ENCODE measurements around the gene TRIOBP.

Gene TRIOBP

DNA sequence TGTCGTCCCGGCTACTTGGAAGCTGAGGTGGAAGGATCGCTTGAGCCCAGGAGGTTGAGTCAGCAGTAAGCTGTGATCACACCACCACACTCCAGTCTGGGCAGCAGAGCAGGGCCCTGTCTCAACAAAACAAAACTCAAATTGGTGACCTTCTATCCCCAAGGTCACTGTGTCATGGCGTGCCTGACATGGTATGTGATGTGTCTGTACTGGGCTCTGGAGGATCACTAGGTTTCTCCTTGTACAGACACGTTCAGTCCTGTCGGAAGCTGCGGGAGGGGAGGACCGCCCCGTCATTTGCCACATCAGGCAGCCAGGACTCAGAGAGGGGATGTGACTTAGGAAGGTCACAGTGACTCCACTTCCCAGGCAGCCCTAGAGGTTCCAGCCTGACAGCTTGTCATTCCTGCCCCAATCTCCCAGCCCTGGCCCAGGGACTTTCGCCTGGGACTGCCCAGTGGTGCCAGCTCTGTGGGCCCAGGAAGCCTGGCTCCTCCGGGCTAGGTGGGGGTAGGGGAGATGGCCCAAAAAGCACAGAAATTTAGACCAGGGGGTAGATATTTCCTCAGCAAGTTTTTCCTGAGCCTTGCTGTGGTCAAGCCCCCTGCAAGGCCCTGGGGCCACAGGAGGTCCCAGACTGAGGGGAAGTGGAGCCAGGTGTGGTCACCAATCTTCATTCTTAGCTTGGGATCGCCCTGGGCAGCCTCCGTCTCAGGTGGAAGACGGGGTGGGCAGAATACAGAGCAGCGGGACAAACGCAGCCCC is 53.2 kb downstream of the TRIOBP start:
- peaks cover 17% of the 10 kb centered on the region for H3K36me3 ChIP-seq (ENCODE audit: insufficient read depth, low read depth, low read length)
- H3K4me1 ChIP-seq (ENCODE audit: insufficient read depth, low read length) = peaks cover 9% of the 10 kb centered on the region; the same call in 1 of the 2 replicates
- H3K9ac ChIP-seq (ENCODE audit: low read depth, low read length) = no peak overlapping the region; the same call in 1 of the 2 replicates

GRCh38 chr22:37750596-37751162 is 53.8 kb downstream of the TRIOBP start:
- peaks cover 9% of the 10 kb centered on the region; the same call in 1 of the 2 replicates for H3K4me1 ChIP-seq (ENCODE audit: insufficient read depth, low read length)
- H3K9me3 ChIP-seq (ENCODE audit: insufficient read depth, low read depth, low read length) = no peaks in the 10 kb centered on the region
- no peak overlapping the region for H3K9ac ChIP-seq (ENCODE audit: low read depth, low read length)
- no peak overlapping the region for H3K27ac ChIP-seq (ENCODE audit: low read length)
- H3K4me3 ChIP-seq (ENCODE audit: low read length) = no peak overlapping the region
- H3K36me3 ChIP-seq (ENCODE audit: insufficient read depth, low read depth, low read length) = peaks cover 24% of the 10 kb centered on the region
- peaks cover 6% of the 10 kb centered on the region; the same call in 1 of the 2 replicates for H3K27me3 ChIP-seq (ENCODE audit: insufficient read depth, low read length)

More for the DNA sequence above, 53.2 kb downstream of the TRIOBP start:
- peaks cover 10% of the 10 kb centered on the region; the same call in 1 of the 2 replicates for H3K27me3 ChIP-seq (ENCODE audit: insufficient read depth, low read length)
- H3K9me3 ChIP-seq (ENCODE audit: insufficient read depth, low read depth, low read length) = no peaks in the 10 kb centered on the region
- H3K27ac ChIP-seq (ENCODE audit: low read length) = no peak overlapping the region
- H3K4me3 ChIP-seq (ENCODE audit: low read length) = no peak overlapping the region

- Histone ChIP-seq H3K27me3 (ENCODE audit: insufficient read depth, low read length) (peaks cover 6% of the 10 kb centered on the region; the same call in 1 of the 2 replicates), H3K9ac (ENCODE audit: low read depth, low read length) (no peak overlapping the region), H3K4me1 (ENCODE audit: insufficient read depth, low read length) (peaks cover 9% of the 10 kb centered on the region; the same call in 1 of the 2 replicates), H3K36me3 (ENCODE audit: insufficient read depth, low read depth, low read length) (peaks cover 31% of the 10 kb centered on the region), H3K9me3 (ENCODE audit: insufficient read depth, low read depth, low read length) (no peaks in the 10 kb centered on the region), H3K27ac (ENCODE audit: low read length) (no peak overlapping the region), H3K4me3 (ENCODE audit: low read length) (no peak overlapping the region)
Observed at GRCh38 chr22:37751449-37752188, 54.8 kb downstream of the TRIOBP start.

- Histone ChIP-seq H3K36me3 (ENCODE audit: insufficient read depth, low read depth, low read length) (peaks cover 39% of the 10 kb centered on the region), H3K27me3 (ENCODE audit: insufficient read depth, low read length) (peaks cover 6% of the 10 kb centered on the region; the same call in 1 of the 2 replicates), H3K4me1 (ENCODE audit: insufficient read depth, low read length) (peaks cover 8% of the 10 kb centered on the region; the same call in 1 of the 2 replicates), H3K27ac (ENCODE audit: low read length) (no peak overlapping the region), H3K9ac (ENCODE audit: low read depth, low read length) (no peak overlapping the region), H3K4me3 (ENCODE audit: low read length) (no peak overlapping the region), H3K9me3 (ENCODE audit: insufficient read depth, low read depth, low read length) (no peaks in the 10 kb centered on the region)
Observed at GRCh38 chr22:37752189-37753087, 55.6 kb downstream of the TRIOBP start.

GRCh38 chr22:37753746-37754145 is 56.9 kb downstream of the TRIOBP start:
- Histone ChIP-seq H3K27ac (ENCODE audit: low read length) (no peak overlapping the region), H3K4me1 (ENCODE audit: insufficient read depth, low read length) (0 out of 2 replicates have a peak, but pooled peaks cover 4% of the 10 kb centered on the region), H3K36me3 (ENCODE audit: insufficient read depth, low read depth, low read length) (peaks cover 48% of the 10 kb centered on the region)

GRCh38 chr22:37757663-37758062 is 60.8 kb downstream of the TRIOBP start:
- H3K4me1 ChIP-seq (ENCODE audit: insufficient read depth, low read length) = no peaks in the 10 kb centered on the region
- H3K27me3 ChIP-seq (ENCODE audit: insufficient read depth, low read length) = no peaks in the 10 kb centered on the region
- no peak overlapping the region for H3K9ac ChIP-seq (ENCODE audit: low read depth, low read length)
- peaks cover 61% of the 10 kb centered on the region for H3K36me3 ChIP-seq (ENCODE audit: insufficient read depth, low read depth, low read length)
- H3K27ac ChIP-seq (ENCODE audit: low read length) = no peak overlapping the region
- no peaks in the 10 kb centered on the region for H3K9me3 ChIP-seq (ENCODE audit: insufficient read depth, low read depth, low read length)
- H3K4me3 ChIP-seq (ENCODE audit: low read length) = no peak overlapping the region

More at GRCh38 chr22:37753746-37754145, 56.9 kb downstream of the TRIOBP start:
- H3K9ac ChIP-seq (ENCODE audit: low read depth, low read length) = no peak overlapping the region
- H3K27me3 ChIP-seq (ENCODE audit: insufficient read depth, low read length) = no peaks in the 10 kb centered on the region; the same call in 1 of the 2 replicates
- H3K9me3 ChIP-seq (ENCODE audit: insufficient read depth, low read depth, low read length) = no peaks in the 10 kb centered on the region
- no peak overlapping the region for H3K4me3 ChIP-seq (ENCODE audit: low read length)

DNA sequence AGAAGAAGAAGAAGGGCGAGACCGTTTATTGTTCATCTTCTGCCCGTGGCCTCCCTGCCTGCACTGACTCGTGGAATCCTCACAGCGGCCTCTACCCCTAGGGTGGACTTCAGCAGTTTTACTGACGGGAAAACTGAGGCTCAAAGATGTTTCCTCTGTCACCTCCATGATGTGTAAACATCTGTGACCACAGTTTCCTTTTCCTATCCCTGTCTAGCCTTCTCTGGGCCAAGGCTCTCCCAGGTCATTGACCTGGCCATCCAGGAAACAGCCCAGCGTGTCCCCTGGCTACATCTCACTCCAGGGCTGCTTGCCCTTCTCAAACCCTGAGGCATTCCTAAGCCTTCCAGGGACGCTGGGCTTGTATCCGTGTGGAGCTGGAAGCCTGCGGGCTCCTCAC is 61.8 kb downstream of the TRIOBP start:
- Histone ChIP-seq H3K4me1 (ENCODE audit: insufficient read depth, low read length) (no peaks in the 10 kb centered on the region), H3K27ac (ENCODE audit: low read length) (no peak overlapping the region), H3K9ac (ENCODE audit: low read depth, low read length) (no peak overlapping the region), H3K4me3 (ENCODE audit: low read length) (no peak overlapping the region), H3K27me3 (ENCODE audit: insufficient read depth, low read length) (no peaks in the 10 kb centered on the region), H3K36me3 (ENCODE audit: insufficient read depth, low read depth, low read length) (peaks cover 57% of the 10 kb centered on the region), H3K9me3 (ENCODE audit: insufficient read depth, low read depth, low read length) (no peaks in the 10 kb centered on the region)

DNA sequence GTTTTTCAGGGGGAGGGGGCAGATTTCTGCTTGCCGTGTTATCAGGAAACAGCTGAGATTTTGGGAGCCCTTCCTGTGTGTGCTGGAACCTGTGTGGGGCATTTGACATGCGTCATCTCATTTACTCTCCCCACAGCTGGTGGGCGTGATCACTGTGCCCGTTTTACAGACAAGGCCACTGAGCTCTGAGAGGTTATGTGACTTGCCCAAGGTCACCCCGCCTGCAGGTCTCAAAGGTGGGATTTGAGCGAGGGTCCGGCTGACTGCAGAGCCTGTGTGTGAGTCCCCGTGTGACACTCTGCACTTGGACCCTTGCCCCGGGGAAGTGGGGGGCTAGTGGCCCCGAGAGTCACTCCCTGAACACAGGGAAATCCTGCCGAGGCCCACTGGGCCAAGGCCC is 62.4 kb downstream of the TRIOBP start:
- Histone ChIP-seq H3K36me3 (ENCODE audit: insufficient read depth, low read depth, low read length) (peaks cover 56% of the 10 kb centered on the region), H3K4me1 (ENCODE audit: insufficient read depth, low read length) (no peaks in the 10 kb centered on the region), H3K4me3 (ENCODE audit: low read length) (no peak overlapping the region), H3K9me3 (ENCODE audit: insufficient read depth, low read depth, low read length) (no peaks in the 10 kb centered on the region), H3K9ac (ENCODE audit: low read depth, low read length) (no peak overlapping the region), H3K27ac (ENCODE audit: low read length) (no peak overlapping the region), H3K27me3 (ENCODE audit: insufficient read depth, low read length) (no peaks in the 10 kb centered on the region; the same call in 1 of the 2 replicates)

- H3K9ac ChIP-seq (ENCODE audit: low read depth, low read length) = no peak overlapping the region
- no peak overlapping the region for H3K4me3 ChIP-seq (ENCODE audit: low read length)
- H3K27me3 ChIP-seq (ENCODE audit: insufficient read depth, low read length) = no peaks in the 10 kb centered on the region; the same call in 1 of the 2 replicates
- no peak overlapping the region for H3K27ac ChIP-seq (ENCODE audit: low read length)
- H3K9me3 ChIP-seq (ENCODE audit: insufficient read depth, low read depth, low read length) = no peaks in the 10 kb centered on the region
- no peaks in the 10 kb centered on the region for H3K4me1 ChIP-seq (ENCODE audit: insufficient read depth, low read length)
- H3K36me3 ChIP-seq (ENCODE audit: insufficient read depth, low read depth, low read length) = peaks cover 47% of the 10 kb centered on the region
Observed at GRCh38 chr22:37760152-37760551, 63.3 kb downstream of the TRIOBP start.

DNA sequence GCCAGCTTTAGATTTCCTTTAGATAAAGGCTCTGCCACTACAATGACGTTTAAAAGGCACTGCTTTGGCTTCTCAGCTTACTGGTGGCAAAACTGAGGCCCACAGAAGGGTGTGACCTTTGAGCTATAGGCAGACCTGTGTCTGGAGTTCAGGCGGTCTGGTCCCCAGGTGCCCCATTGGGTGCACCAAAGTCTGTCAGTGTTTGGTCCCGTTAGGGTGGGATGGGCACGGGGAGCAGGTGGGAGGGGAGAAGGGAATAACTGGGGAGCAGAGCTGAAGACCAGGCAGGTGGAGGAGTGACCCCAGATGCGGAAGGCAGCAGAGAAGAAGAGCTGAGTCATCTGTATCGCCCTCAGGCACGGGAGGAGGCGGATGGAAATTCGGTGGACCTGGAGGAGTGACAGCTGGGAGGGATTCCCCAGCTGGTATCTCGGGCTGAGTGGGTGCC is 65.6 kb downstream of the TRIOBP start:
- no peaks in the 10 kb centered on the region; the same call in 1 of the 2 replicates for H3K27me3 ChIP-seq (ENCODE audit: insufficient read depth, low read length)
- H3K9me3 ChIP-seq (ENCODE audit: insufficient read depth, low read depth, low read length) = no peaks in the 10 kb centered on the region
- H3K4me1 ChIP-seq (ENCODE audit: insufficient read depth, low read length) = no peaks in the 10 kb centered on the region
- H3K9ac ChIP-seq (ENCODE audit: low read depth, low read length) = no peak overlapping the region
- H3K27ac ChIP-seq (ENCODE audit: low read length) = no peak overlapping the region
- no peak overlapping the region for H3K4me3 ChIP-seq (ENCODE audit: low read length)
- peaks cover 27% of the 10 kb centered on the region for H3K36me3 ChIP-seq (ENCODE audit: insufficient read depth, low read depth, low read length)

- Histone ChIP-seq H3K27me3 (ENCODE audit: insufficient read depth, low read length) (no peaks in the 10 kb centered on the region; the same call in 1 of the 2 replicates), H3K4me3 (ENCODE audit: low read length) (no peak overlapping the region), H3K36me3 (ENCODE audit: insufficient read depth, low read depth, low read length) (peaks cover 25% of the 10 kb centered on the region), H3K4me1 (ENCODE audit: insufficient read depth, low read length) (no peaks in the 10 kb centered on the region), H3K9ac (ENCODE audit: low read depth, low read length) (no peak overlapping the region), H3K9me3 (ENCODE audit: insufficient read depth, low read depth, low read length) (no peaks in the 10 kb centered on the region), H3K27ac (ENCODE audit: low read length) (no peak overlapping the region)
Observed at GRCh38 chr22:37763012-37763411, 66.2 kb downstream of the TRIOBP start.
